GM12891 (cell line): ENCODE results near the gene ITGB3BP.

Experiments
- DNase-seq: peaks from one replicate; pipeline ENCODE4 v3.0.0; 2011; ENCODE audit warnings: low spot score; ENCODE audit not compliant: insufficient read length
- FAIRE-seq: peaks from 2 replicates; lab custom pipeline; 2011; peaks lifted over from hg19 to GRCh38; lab: Jason Lieb, UNC
- PAX5 ChIP-seq: IDR thresholded peaks from 2 replicates; pipeline ENCODE4 v1.6.1; 2011; ENCODE audit warnings: low read length, moderate library complexity, mild to moderate bottlenecking; ENCODE audit not compliant: insufficient read depth, severe bottlenecking
- POLR2A ChIP-seq: IDR thresholded peaks from 2 replicates; pipeline ENCODE4 v1.6.1; 2011; ENCODE audit warnings: low read depth, low read length, control low read depth
- POLR2AphosphoS5 ChIP-seq: IDR thresholded peaks from 2 replicates; pipeline ENCODE4 v1.6.1; 2011; ENCODE audit warnings: low read depth, low read length, control low read depth
- POU2F2 ChIP-seq: IDR thresholded peaks from 2 replicates; pipeline ENCODE4 v1.6.1; 2011; ENCODE audit warnings: low read depth, mild to moderate bottlenecking, control low read depth, low read length, moderate library complexity
- SPI1 ChIP-seq: IDR thresholded peaks from 2 replicates; pipeline ENCODE4 v1.6.1; 2011; ENCODE audit warnings: low read depth, low read length, control low read depth
- TAF1 ChIP-seq: IDR thresholded peaks from 2 replicates; pipeline ENCODE4 v1.6.1; 2011; ENCODE audit warnings: low read depth, low read length, control low read depth

The ITGB3BP gene

DNA sequence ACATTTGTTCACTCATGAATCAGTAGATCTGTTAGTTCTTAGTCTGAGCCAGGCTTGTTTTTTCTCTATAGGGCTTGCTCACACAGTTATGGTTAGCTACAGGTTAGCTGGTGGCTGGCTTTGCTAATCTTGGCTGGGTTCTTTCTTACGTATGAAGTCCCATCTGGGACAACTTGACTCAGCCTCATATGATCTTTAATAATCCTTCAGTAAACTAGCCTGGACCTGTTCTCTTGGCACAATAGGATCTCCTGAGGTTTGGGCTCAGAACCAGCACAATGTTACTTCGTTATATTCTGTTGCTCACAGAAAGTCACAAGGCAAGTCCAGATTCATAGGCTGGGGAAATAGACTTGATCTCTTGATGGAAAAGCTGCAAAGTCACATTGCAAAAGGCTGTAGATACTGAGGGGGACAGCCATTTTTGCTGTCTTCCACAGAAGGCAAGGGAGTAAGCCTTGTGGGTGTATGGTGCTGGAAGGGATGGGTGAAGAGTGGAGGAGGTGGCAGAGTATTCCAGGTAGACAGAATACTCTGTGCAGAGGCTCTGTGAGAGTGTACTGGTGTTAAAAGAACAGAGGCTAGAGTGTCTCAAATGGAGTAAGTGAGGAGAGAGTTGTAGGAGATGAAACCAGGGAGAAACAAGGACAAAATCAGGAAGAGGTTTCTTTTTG is 24.7 kb upstream of the ITGB3BP start:
- FAIRE-seq (no peak), DNase-seq (no peak)
- no peak for TF ChIP-seq POLR2A
- TF ChIP-seq POU2F2, result no peak
- no peak for TF ChIP-seq SPI1
- no peak for TF ChIP-seq POLR2AphosphoS5
- no peak for TF ChIP-seq TAF1
- TF ChIP-seq PAX5, result no peak

GRCh38 chr1:63545780-63546179 is 22.8 kb upstream of the ITGB3BP start:
- DNase-seq, result no peak
- TF ChIP-seq POLR2A (no peak), POU2F2 (no peak), PAX5 (no peak), POLR2AphosphoS5 (no peak), TAF1 (no peak), SPI1 (no peak)
- no peak for FAIRE-seq

DNA sequence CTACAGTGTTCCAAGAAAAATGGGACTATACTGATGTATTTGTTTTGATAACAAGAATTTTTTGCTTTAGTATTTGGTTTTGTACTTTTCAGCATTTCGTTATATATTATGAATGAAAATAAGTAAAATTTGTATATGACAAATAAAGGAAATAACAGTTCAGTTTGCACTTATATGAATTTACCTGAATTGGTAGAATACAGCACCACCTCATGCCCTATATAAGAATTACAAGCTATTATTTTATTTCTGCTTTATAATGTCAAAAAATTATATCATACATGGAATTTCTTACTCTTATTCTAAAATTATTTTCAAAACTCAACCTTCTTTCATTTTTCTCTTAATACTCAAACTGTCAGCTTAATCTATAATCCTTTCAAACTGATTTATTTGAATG is 14.9 kb upstream of the ITGB3BP start:
- FAIRE-seq, result no peak
- DNase-seq, result no peak
- no peak for TF ChIP-seq PAX5
- TF ChIP-seq TAF1, result no peak
- no peak for TF ChIP-seq SPI1
- no peak for TF ChIP-seq POU2F2
- TF ChIP-seq POLR2AphosphoS5, result no peak
- TF ChIP-seq POLR2A, result no peak

- DNase-seq, result no peak
- TF ChIP-seq SPI1 (no peak), PAX5 (no peak), POU2F2 (no peak), POLR2AphosphoS5 (no peak), TAF1 (no peak), POLR2A (no peak)
- no peak for FAIRE-seq
Observed at GRCh38 chr1:63537006-63537405, 14.0 kb upstream of the ITGB3BP start.

GRCh38 chr1:63534406-63534805 is 11.4 kb upstream of the ITGB3BP start:
- DNase-seq (no peak), FAIRE-seq (no peak)
- TF ChIP-seq PAX5 (no peak), POU2F2 (no peak), TAF1 (no peak), POLR2AphosphoS5 (no peak), SPI1 (no peak), POLR2A (no peak)

DNA sequence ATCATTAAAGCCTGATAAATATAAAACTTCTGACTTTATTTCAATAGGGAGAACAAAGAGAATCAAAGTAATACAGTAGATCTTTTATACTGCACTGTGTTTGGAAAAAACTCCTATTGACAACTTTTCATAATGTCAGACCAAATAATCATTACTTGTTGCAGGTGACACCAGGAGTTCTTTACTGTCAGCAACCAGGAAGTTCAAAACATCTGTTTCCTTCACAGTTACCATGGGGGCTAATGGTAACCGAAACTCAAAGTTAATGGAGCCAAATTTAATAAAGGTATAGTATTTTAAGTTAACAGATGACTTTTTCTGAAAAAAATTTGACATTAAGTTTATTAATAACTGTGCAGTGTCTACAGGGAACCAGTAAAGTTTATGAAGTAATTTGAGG is 10.9 kb upstream of the ITGB3BP start:
- no peak for TF ChIP-seq POLR2A
- no peak for TF ChIP-seq POLR2AphosphoS5
- no peak for TF ChIP-seq PAX5
- no peak for TF ChIP-seq TAF1
- no peak for TF ChIP-seq SPI1
- TF ChIP-seq POU2F2, result no peak
- DNase-seq (no peak), FAIRE-seq (no peak)

DNA sequence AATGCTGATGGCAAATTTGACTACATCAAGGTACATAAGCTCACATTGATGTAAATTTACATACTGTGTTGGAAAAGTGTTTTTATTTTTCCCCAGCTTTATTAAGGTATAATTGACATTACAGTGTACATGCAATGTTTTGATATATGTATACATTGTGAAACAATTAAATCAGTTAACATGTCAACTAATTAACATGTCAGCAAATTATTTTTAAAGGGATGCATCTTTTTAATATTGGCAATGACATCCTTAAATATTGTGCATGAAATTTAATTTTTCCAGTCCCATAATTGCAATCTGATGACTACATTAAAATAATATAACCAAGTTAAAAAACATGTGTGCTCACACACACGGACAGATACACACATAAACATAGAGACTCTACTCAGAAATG is 9.7 kb upstream of the ITGB3BP start:
- TF ChIP-seq PAX5 (no peak), SPI1 (no peak), POLR2AphosphoS5 (no peak), TAF1 (no peak), POU2F2 (no peak), POLR2A (no peak)
- FAIRE-seq (peak; percentile 58), DNase-seq (no peak)

- TF ChIP-seq POLR2AphosphoS5 (no peak), PAX5 (no peak), SPI1 (no peak), TAF1 (no peak), POLR2A (no peak), POU2F2 (no peak)
- FAIRE-seq, result no peak
- no peak for DNase-seq
Observed at GRCh38 chr1:63524201-63524600, 1.2 kb upstream of the ITGB3BP start.

DNA sequence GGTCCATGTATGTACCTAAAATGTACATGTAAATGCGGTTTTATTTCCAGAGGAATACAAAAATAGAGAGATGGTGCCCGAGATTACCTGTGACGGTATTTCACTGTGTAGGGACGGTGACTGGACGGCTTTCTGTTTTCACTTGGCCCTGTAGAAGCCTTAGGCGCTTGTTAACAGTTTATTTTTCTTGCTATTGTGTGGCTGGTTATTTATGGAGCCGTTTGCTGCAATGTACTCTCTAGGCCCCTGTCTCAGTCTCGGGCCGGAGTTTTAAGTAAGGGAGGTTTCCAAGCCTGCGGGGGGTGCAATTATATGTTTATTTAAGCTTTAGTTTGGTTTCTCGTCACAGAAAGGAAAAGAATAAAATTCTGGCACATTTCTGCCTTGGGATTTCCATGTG is 713 bp upstream of the ITGB3BP start:
- no peak for DNase-seq
- no peak for FAIRE-seq
- TF ChIP-seq SPI1 (no peak), POLR2AphosphoS5 (no peak), POU2F2 (no peak), PAX5 (no peak), TAF1 (no peak), POLR2A (no peak)

DNA sequence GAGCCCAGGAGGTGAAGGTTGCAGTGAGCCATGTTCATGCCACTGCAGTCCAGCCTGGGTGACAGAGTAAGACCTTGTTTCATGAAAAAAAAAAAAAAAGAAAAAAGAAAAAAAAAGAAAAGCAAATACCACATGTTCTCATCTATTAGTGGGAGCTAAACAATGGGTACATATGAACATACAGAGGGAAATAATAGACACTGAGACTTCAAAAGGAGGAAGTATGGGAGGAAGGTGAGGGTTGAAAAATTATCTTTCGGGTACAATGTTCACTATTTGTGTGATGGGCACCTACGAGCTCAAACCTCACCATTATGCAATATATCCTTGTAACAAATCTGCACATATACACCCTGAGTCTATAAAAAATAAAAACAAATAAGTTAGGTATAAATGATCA is 6.4 kb downstream of the ITGB3BP start:
- TF ChIP-seq PAX5 (no peak), POLR2A (no peak), TAF1 (no peak), POLR2AphosphoS5 (no peak), SPI1 (no peak), POU2F2 (no peak)
- DNase-seq, result no peak
- FAIRE-seq, result no peak

GRCh38 chr1:63512584-63512983 is 10.4 kb downstream of the ITGB3BP start:
- FAIRE-seq (no peak), DNase-seq (no peak)
- no peak for TF ChIP-seq POLR2A
- no peak for TF ChIP-seq POU2F2
- no peak for TF ChIP-seq PAX5
- TF ChIP-seq TAF1, result no peak
- TF ChIP-seq POLR2AphosphoS5, result no peak
